Vagina (tissue), 2 donors: ENCODE data around the gene LTV1.

Source experiments
- POLR2AphosphoS5 ChIP-seq, 2 donors: sonication (generic); formaldehyde crosslinking; IDR thresholded peaks; one replicate each; pipeline ENCODE4 v1.9.0; 2017; ENCODE audit warnings: antibody characterized with exemption in 2 of 2, mild to moderate bottlenecking in 2 of 2, low read depth in 1 of 2; ENCODE audit not compliant: insufficient read depth in 1 of 2
- TF ChIP-seq, protein P1 (sequence below), 3 experiments: fragments of 450-650 bp in 2 of 3; fragments of 200-600 bp in 1 of 3; sonication (generic) in 1 of 3; IDR thresholded peaks; one replicate each; pipeline ENCODE4 v1.5.1; 2017 to 2019; ENCODE audit warnings: antibody characterized with exemption in 3 of 3, mild to moderate bottlenecking in 2 of 3, moderate library complexity in 2 of 3

DNA sequence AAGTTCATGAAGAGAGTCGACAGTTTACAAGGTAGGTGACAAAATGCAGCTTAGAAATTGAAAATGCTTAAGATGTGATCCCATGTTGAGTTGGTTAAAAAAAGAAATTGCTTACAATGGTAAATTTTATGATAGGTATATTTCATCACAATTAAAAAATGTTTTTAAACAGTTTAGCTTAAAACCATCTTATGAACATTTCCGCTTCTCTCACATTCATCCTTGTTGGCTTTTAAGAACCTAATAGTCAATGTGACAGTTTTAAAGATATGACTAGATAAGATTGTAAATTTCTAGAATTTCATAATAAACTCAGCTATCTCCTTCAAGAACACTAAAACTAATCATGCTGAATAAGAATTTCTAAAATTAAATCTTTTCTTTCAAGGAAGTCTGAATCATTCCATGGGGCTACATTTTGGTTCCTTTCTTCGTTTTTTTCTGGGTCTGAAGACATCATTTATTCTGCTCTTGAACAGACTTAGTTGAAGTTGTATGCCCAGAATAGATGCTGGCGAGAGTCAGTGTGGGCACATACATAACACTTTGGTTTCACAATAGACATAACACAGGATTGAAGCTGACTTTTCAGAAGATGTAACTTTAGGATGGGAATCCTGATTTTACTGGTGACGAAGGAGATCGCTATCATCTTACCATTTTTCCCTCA is 35.9 kb upstream of the LTV1 start:
- no peak for TF ChIP-seq POLR2AphosphoS5 (IDR thresholded peaks at IDR 0.05; ENCODE audit: insufficient read depth in 1 of 2, low read depth in 1 of 2)
- TF ChIP-seq, protein P1, sequence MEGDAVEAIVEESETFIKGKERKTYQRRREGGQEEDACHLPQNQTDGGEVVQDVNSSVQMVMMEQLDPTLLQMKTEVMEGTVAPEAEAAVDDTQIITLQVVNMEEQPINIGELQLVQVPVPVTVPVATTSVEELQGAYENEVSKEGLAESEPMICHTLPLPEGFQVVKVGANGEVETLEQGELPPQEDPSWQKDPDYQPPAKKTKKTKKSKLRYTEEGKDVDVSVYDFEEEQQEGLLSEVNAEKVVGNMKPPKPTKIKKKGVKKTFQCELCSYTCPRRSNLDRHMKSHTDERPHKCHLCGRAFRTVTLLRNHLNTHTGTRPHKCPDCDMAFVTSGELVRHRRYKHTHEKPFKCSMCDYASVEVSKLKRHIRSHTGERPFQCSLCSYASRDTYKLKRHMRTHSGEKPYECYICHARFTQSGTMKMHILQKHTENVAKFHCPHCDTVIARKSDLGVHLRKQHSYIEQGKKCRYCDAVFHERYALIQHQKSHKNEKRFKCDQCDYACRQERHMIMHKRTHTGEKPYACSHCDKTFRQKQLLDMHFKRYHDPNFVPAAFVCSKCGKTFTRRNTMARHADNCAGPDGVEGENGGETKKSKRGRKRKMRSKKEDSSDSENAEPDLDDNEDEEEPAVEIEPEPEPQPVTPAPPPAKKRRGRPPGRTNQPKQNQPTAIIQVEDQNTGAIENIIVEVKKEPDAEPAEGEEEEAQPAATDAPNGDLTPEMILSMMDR (IDR thresholded peaks at IDR 0.05), result no peak
